ENCODE data around the gene CSK.

DNA sequence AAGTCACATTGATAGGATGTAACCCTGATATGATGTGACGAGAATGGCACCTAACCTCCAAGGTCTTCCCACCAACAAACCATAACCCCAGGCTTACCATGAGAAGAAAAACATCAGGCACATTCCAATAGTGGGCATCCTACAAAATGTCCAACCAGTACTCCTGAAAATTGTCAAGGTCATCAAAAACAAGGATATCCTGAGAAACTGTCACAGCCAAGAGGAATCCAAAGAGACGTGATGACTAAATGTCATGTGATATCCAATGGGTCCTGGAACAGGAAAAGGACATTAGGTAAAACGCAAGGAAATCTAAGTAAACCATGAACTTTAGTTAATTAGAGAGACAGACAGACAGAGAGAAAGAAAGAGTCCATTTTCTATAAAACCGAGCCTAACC is 35.5 kb upstream of the CSK start:
- TF ChIP-seq, protein P1, sequence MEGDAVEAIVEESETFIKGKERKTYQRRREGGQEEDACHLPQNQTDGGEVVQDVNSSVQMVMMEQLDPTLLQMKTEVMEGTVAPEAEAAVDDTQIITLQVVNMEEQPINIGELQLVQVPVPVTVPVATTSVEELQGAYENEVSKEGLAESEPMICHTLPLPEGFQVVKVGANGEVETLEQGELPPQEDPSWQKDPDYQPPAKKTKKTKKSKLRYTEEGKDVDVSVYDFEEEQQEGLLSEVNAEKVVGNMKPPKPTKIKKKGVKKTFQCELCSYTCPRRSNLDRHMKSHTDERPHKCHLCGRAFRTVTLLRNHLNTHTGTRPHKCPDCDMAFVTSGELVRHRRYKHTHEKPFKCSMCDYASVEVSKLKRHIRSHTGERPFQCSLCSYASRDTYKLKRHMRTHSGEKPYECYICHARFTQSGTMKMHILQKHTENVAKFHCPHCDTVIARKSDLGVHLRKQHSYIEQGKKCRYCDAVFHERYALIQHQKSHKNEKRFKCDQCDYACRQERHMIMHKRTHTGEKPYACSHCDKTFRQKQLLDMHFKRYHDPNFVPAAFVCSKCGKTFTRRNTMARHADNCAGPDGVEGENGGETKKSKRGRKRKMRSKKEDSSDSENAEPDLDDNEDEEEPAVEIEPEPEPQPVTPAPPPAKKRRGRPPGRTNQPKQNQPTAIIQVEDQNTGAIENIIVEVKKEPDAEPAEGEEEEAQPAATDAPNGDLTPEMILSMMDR (IDR thresholded peaks at IDR 0.05; ENCODE audit: low read depth, low read length), result no peak
- TF ChIP-seq EZH2phosphoT487 (IDR thresholded peaks at IDR 0.05; ENCODE audit: low read depth), result no peak
